Colonic mucosa (tissue), 4 donors: ENCODE measurements around the gene NUP210L. TPM values are rescaled to one million over a fixed set of nuclear protein-coding genes. Genes with fewer than 3 reads are reported as not detected.
"Not testable (repeated sequence)": the region's sequence is repeated elsewhere in the genome, so short reads cannot be mapped to it uniquely, and the experiment has no call there.

Experiments
- DNase-seq: peaks from one replicate; pipeline ENCODE4 v3.0.0-alpha.2; 2020
- H3K27ac ChIP-seq: fragments of 200-600 bp; one replicate; pipeline ENCODE4 v1.8.0; 2021
- H3K27me3 ChIP-seq: fragments of 200-600 bp; one replicate; pipeline ENCODE4 v1.8.0; 2021
- H3K36me3 ChIP-seq: fragments of 200-600 bp; one replicate; pipeline ENCODE4 v1.8.0; 2021
- H3K4me1 ChIP-seq: fragments of 200-600 bp; one replicate; pipeline ENCODE4 v1.8.0; 2021; ENCODE audit warnings: mild to moderate bottlenecking
- H3K4me3 ChIP-seq: fragments of 200-600 bp; one replicate; pipeline ENCODE4 v1.8.0; 2021
- H3K9ac ChIP-seq, 2 donors: one replicate each; pipeline ENCODE4 v1.7.0; 2013; ENCODE audit warnings: control low read depth in 2 of 2, low read depth in 2 of 2, low read length in 2 of 2
- H3K9me3 ChIP-seq: fragments of 200-600 bp; one replicate; pipeline ENCODE4 v1.8.0; 2021
- intact Hi-C: fragments of 100-400 bp; cut with DNase I; formaldehyde crosslinking; loops from one replicate; pipeline ENCODE4 v1.14.1; 2022
- total RNA-seq, 2 donors: library from RNA; stranded (reverse); fragmentation: NEBNext Ultra II Directional in 1 of 2; extraction: Animal tissue kit (Norgen Biotek cat#: 25700) in 1 of 2; gene quantifications; one replicate each; pipeline ENCODE4 v1.2.1, GENCODE V29; 2021
- TF ChIP-seq, protein P1 (sequence below): fragments of 200-600 bp; IDR thresholded peaks from one replicate; pipeline ENCODE4 v1.8.0; 2022; ENCODE audit warnings: antibody characterized with exemption, mild to moderate bottlenecking
- donor health status: healthy.
- donor health status: DM: no; HTN: no; CAD: no.
- donor health status: DM: no; HTN: no; CAD: no.

NUP210L gene
- total RNA-seq, 2 donors from 2014 or later, result 0.10 to 0.11 TPM

DNA sequence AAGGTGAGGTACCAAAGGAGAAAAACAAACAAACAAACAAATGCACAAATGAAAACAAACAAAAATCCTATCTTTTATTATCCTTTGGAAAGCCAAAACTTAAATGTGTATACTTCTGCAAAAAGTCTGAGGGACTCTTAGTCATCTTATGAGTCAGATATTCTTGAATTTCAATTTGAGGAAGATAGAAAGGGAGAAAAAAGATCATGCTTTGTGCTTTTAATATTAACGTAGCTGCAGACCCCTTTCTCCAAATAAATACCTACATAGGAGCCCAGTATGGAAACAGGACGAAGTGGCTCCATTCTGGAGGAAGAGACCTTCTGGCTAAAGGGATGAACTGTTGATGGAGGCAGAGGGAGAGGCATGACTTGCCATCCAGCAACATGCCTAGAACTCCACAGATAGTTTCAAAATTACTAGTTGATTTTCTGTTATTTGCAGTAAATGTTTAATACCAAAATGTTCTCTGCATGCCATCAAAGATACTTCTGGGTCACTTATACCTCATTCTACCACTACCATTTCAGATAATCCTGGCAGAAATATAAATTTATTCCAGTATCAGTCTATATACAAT, 25.4 kb downstream of the NUP210L start:
- no peaks in the 10 kb centered on the region for H3K27me3 ChIP-seq
- intact Hi-C loops, result no loop called here
- H3K9me3 ChIP-seq, result no peaks in the 10 kb centered on the region
- no peaks in the 10 kb centered on the region for H3K4me1 ChIP-seq
- H3K27ac ChIP-seq, result no peak overlapping the region
- no peak overlapping the region for H3K4me3 ChIP-seq
- H3K36me3 ChIP-seq, result no peaks in the 10 kb centered on the region
- no peak for DNase-seq
- TF ChIP-seq, protein P1, sequence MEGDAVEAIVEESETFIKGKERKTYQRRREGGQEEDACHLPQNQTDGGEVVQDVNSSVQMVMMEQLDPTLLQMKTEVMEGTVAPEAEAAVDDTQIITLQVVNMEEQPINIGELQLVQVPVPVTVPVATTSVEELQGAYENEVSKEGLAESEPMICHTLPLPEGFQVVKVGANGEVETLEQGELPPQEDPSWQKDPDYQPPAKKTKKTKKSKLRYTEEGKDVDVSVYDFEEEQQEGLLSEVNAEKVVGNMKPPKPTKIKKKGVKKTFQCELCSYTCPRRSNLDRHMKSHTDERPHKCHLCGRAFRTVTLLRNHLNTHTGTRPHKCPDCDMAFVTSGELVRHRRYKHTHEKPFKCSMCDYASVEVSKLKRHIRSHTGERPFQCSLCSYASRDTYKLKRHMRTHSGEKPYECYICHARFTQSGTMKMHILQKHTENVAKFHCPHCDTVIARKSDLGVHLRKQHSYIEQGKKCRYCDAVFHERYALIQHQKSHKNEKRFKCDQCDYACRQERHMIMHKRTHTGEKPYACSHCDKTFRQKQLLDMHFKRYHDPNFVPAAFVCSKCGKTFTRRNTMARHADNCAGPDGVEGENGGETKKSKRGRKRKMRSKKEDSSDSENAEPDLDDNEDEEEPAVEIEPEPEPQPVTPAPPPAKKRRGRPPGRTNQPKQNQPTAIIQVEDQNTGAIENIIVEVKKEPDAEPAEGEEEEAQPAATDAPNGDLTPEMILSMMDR, result no peak
- H3K9ac ChIP-seq, result no peak overlapping the region

DNA sequence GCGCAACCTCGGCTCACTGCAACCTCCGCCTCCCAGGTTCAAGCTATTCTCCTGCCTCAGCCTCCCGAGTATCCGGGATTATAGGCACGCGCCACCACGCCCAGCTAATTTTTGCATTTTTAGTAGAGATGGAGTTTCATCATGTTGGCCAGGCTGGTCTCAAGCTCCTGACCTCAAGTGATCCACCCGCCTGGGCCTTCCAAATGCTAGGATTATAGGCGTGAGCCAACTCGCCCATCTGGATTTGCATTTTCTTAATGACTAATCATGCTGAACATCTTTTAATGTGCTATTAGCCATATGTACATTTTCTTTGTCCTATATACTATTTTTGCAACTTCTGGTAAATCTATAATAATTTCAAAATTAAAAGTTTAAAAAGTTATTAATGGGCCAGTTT, 31.7 kb downstream of the NUP210L start:
- H3K9ac ChIP-seq, DNase-seq, H3K36me3 ChIP-seq, H3K27ac ChIP-seq, H3K9me3 ChIP-seq, H3K4me1 ChIP-seq, H3K27me3 ChIP-seq, intact Hi-C loops, H3K4me3 ChIP-seq: not testable (repeated sequence)

DNA sequence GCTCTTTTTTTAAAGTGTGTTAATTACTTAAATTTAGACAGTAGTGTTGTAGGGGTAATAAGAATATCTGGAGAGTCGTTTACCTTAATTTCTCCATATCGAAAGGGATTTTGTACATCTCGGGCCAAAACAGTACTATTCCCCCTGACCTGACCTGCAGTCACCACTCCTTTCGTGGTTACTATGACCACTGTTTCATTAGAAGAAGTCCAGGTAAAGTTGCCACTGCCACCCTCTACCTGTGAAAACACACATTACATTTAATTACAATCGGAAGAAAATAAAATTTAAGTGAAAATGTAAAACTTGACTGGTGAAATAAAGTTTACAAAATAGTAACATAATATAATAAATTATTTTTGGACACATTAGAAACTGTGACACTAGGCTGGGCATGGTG, 37.2 kb downstream of the NUP210L start:
- no peak for DNase-seq
- H3K27me3 ChIP-seq, result no peaks in the 10 kb centered on the region
- no peaks in the 10 kb centered on the region for H3K4me1 ChIP-seq
- H3K9ac ChIP-seq, result no peak overlapping the region
- TF ChIP-seq, protein P1, result no peak
- H3K36me3 ChIP-seq, result no peaks in the 10 kb centered on the region
- H3K4me3 ChIP-seq, result no peak overlapping the region
- H3K9me3 ChIP-seq, result no peaks in the 10 kb centered on the region
- no peak overlapping the region for H3K27ac ChIP-seq
- intact Hi-C loops, result no loop called here

DNA sequence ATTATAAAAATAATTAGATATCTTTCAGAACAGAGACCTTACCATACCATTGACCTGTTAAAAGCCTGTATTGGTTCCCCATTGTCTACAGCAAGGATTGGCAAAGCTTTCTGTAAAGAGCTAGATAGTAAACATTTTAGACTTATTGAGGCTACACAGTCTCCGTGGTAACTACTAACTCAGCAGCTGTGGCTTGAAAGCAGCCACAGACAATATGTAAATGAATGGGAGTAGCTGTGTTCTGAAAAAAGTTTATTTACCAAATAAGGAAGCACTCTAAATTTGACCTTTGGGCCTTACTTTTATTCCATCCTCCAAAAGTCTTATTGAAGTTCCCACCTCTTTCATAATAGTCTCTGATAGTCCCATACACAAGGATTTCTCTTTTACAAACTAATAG, 39.7 kb downstream of the NUP210L start:
- H3K27me3 ChIP-seq, result no peaks in the 10 kb centered on the region
- H3K27ac ChIP-seq, result no peak overlapping the region
- TF ChIP-seq, protein P1, result no peak
- intact Hi-C loops, result no loop called here
- no peak overlapping the region for H3K4me3 ChIP-seq
- H3K9me3 ChIP-seq, result no peaks in the 10 kb centered on the region
- H3K9ac ChIP-seq, result no peak overlapping the region
- no peaks in the 10 kb centered on the region for H3K36me3 ChIP-seq
- DNase-seq, result no peak
- no peaks in the 10 kb centered on the region for H3K4me1 ChIP-seq

DNA sequence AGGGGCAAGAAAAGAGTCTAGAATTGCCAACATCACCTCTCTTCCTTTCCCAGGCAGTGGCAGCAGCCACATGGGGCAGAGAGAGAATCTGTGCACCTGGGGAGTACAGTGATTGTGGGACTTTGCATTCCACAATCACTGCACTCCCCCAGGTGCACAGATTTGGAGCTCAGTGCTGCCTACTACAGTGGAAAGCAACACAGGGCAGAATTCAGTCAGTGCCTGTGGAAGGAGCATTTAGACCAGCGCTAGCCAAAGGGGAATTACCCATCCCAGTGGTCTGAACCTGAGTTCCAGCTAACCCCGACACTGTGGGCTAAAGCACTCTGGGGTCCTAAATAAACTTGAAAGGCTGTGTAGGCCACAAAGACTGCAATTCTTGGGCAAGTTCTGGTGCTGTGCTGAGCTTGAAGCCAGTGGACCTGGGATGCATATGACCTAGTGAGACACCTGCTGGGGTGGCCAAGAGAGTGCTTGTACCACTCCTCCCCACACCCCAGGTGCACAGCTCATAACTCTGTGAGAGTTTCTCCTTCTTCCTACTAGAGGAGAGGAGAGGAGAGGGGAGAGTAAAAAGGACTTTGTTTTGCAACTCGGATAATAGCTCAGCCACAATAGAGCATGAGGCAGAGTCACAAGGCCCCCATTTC, 50.3 kb downstream of the NUP210L start:
- H3K27ac ChIP-seq, result no peak overlapping the region
- no peaks in the 10 kb centered on the region for H3K9me3 ChIP-seq
- TF ChIP-seq, protein P1, result no peak
- no peaks in the 10 kb centered on the region for H3K4me1 ChIP-seq
- no peaks in the 10 kb centered on the region for H3K27me3 ChIP-seq
- no peaks in the 10 kb centered on the region for H3K36me3 ChIP-seq
- intact Hi-C loops, result no loop called here
- DNase-seq, result no peak
- H3K9ac ChIP-seq, result no peak overlapping the region
- H3K4me3 ChIP-seq, result no peak overlapping the region

DNA sequence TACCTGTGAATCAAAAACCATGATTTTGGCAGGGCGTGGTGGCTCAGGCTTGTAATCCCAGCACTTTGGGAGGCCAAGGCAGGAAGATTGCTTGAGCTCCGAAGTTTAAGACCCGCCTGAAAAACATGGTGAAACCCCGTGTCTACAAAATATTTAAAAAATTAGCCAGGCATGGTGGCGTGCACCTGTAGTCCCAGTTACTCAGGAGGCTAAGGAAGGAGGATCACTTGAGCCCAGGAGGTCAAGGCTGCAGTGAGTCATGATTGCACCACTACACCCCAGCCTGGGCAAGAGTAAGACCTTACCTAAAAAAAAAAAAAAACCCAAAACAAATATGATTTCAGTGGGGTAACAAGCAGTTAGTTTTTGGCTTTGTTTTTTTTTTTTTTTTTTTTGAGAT, 54.7 kb downstream of the NUP210L start:
- H3K4me3 ChIP-seq, H3K36me3 ChIP-seq, H3K27ac ChIP-seq, H3K27me3 ChIP-seq, intact Hi-C loops, H3K9ac ChIP-seq, DNase-seq, H3K9me3 ChIP-seq, H3K4me1 ChIP-seq: not testable (repeated sequence)
